Measurements from ENCODE around the gene LIN9. TPM values are rescaled to one million over a fixed set of nuclear protein-coding genes. Genes with fewer than 3 reads are reported as not detected.

Gene LIN9
- total and polyA plus RNA-seq, 2 of the 8 experiments (the other 6 are each of a cell fraction or from before 2014, with no cell fraction given): 5.6 to 12.6 TPM

DNA sequence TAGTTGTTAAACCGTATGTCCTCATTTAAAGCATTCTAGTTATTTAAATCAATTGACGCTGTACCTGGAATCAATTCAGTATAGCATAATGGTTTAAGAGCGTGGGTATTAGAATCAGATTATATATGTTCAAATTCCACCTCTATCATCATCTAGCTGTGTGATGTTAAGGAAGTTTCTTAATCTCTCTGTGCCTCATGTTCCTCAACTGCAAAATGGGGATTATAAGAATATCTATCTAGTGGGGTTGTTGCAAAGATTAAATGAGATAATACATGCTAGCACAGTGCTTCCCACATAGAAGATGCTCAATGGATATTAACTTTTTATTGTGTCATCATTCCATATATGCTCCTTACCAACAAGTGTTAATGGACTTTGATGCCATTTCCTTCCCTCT lies 69.5 kb downstream of the LIN9 start (continued):
- TF ChIP-seq, protein P1, sequence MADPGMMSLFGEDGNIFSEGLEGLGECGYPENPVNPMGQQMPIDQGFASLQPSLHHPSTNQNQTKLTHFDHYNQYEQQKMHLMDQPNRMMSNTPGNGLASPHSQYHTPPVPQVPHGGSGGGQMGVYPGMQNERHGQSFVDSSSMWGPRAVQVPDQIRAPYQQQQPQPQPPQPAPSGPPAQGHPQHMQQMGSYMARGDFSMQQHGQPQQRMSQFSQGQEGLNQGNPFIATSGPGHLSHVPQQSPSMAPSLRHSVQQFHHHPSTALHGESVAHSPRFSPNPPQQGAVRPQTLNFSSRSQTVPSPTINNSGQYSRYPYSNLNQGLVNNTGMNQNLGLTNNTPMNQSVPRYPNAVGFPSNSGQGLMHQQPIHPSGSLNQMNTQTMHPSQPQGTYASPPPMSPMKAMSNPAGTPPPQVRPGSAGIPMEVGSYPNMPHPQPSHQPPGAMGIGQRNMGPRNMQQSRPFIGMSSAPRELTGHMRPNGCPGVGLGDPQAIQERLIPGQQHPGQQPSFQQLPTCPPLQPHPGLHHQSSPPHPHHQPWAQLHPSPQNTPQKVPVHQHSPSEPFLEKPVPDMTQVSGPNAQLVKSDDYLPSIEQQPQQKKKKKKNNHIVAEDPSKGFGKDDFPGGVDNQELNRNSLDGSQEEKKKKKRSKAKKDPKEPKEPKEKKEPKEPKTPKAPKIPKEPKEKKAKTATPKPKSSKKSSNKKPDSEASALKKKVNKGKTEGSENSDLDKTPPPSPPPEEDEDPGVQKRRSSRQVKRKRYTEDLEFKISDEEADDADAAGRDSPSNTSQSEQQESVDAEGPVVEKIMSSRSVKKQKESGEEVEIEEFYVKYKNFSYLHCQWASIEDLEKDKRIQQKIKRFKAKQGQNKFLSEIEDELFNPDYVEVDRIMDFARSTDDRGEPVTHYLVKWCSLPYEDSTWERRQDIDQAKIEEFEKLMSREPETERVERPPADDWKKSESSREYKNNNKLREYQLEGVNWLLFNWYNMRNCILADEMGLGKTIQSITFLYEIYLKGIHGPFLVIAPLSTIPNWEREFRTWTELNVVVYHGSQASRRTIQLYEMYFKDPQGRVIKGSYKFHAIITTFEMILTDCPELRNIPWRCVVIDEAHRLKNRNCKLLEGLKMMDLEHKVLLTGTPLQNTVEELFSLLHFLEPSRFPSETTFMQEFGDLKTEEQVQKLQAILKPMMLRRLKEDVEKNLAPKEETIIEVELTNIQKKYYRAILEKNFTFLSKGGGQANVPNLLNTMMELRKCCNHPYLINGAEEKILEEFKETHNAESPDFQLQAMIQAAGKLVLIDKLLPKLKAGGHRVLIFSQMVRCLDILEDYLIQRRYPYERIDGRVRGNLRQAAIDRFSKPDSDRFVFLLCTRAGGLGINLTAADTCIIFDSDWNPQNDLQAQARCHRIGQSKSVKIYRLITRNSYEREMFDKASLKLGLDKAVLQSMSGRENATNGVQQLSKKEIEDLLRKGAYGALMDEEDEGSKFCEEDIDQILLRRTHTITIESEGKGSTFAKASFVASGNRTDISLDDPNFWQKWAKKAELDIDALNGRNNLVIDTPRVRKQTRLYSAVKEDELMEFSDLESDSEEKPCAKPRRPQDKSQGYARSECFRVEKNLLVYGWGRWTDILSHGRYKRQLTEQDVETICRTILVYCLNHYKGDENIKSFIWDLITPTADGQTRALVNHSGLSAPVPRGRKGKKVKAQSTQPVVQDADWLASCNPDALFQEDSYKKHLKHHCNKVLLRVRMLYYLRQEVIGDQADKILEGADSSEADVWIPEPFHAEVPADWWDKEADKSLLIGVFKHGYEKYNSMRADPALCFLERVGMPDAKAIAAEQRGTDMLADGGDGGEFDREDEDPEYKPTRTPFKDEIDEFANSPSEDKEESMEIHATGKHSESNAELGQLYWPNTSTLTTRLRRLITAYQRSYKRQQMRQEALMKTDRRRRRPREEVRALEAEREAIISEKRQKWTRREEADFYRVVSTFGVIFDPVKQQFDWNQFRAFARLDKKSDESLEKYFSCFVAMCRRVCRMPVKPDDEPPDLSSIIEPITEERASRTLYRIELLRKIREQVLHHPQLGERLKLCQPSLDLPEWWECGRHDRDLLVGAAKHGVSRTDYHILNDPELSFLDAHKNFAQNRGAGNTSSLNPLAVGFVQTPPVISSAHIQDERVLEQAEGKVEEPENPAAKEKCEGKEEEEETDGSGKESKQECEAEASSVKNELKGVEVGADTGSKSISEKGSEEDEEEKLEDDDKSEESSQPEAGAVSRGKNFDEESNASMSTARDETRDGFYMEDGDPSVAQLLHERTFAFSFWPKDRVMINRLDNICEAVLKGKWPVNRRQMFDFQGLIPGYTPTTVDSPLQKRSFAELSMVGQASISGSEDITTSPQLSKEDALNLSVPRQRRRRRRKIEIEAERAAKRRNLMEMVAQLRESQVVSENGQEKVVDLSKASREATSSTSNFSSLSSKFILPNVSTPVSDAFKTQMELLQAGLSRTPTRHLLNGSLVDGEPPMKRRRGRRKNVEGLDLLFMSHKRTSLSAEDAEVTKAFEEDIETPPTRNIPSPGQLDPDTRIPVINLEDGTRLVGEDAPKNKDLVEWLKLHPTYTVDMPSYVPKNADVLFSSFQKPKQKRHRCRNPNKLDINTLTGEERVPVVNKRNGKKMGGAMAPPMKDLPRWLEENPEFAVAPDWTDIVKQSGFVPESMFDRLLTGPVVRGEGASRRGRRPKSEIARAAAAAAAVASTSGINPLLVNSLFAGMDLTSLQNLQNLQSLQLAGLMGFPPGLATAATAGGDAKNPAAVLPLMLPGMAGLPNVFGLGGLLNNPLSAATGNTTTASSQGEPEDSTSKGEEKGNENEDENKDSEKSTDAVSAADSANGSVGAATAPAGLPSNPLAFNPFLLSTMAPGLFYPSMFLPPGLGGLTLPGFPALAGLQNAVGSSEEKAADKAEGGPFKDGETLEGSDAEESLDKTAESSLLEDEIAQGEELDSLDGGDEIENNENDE (IDR thresholded peaks at IDR 0.05; ENCODE audit: insufficient replicate concordance, low read length): no peak
- TF ChIP-seq SIX5 (IDR thresholded peaks at IDR 0.05; ENCODE audit: low read depth, low read length) (no peak), TEAD4 (IDR thresholded peaks at IDR 0.05; ENCODE audit: low read depth, low read length) (no peak), BACH1 (IDR thresholded peaks at IDR 0.05; ENCODE audit: low read length) (no peak), GTF2F1 (IDR thresholded peaks at IDR 0.05; ENCODE audit: borderline replicate concordance, low read depth, low read length) (no peak), FOSL1 (IDR thresholded peaks at IDR 0.05; ENCODE audit: insufficient read depth, low read depth, low read length) (no peak), PHF8 (conservative IDR thresholded peaks at IDR 0.05; ENCODE audit: low read depth, low read length) (no peak), CTBP2 (IDR thresholded peaks at IDR 0.05; ENCODE audit: borderline replicate concordance, insufficient read depth, insufficient read length, low read length) (no peak)
- TF ChIP-seq, protein P2, sequence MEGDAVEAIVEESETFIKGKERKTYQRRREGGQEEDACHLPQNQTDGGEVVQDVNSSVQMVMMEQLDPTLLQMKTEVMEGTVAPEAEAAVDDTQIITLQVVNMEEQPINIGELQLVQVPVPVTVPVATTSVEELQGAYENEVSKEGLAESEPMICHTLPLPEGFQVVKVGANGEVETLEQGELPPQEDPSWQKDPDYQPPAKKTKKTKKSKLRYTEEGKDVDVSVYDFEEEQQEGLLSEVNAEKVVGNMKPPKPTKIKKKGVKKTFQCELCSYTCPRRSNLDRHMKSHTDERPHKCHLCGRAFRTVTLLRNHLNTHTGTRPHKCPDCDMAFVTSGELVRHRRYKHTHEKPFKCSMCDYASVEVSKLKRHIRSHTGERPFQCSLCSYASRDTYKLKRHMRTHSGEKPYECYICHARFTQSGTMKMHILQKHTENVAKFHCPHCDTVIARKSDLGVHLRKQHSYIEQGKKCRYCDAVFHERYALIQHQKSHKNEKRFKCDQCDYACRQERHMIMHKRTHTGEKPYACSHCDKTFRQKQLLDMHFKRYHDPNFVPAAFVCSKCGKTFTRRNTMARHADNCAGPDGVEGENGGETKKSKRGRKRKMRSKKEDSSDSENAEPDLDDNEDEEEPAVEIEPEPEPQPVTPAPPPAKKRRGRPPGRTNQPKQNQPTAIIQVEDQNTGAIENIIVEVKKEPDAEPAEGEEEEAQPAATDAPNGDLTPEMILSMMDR (IDR thresholded peaks at IDR 0.05; ENCODE audit: control extremely low read depth in 1 of 3, insufficient read depth in 1 of 3, low read depth in 1 of 3, low read length in 3 of 3): no peak

Data from H1 (cell line).